IPS-15b (cell line): Measurements from ENCODE around the gene ZNF44.

Source experiments
- H3K27me3 ChIP-seq: one replicate; pipeline ENCODE4 v1.6.1; 2013; ENCODE audit warnings: low read length; ENCODE audit not compliant: control insufficient read depth, insufficient read depth
- H3K36me3 ChIP-seq: one replicate; pipeline ENCODE4 v1.6.1; 2013; ENCODE audit warnings: low read length; ENCODE audit not compliant: control insufficient read depth, insufficient read depth
- H3K4me1 ChIP-seq: one replicate; pipeline ENCODE4 v1.6.1; 2013; ENCODE audit warnings: mild to moderate bottlenecking, low read length; ENCODE audit not compliant: control insufficient read depth, insufficient read depth
- H3K4me3 ChIP-seq: one replicate; pipeline ENCODE4 v1.5.1; 2013; ENCODE audit warnings: low read depth, low read length
- H3K9ac ChIP-seq: one replicate; pipeline ENCODE4 v1.6.1; 2013; ENCODE audit warnings: low read depth, mild to moderate bottlenecking, low read length
- H3K9me3 ChIP-seq: one replicate; pipeline ENCODE4 v1.6.1; 2013; ENCODE audit warnings: mild to moderate bottlenecking, low read length; ENCODE audit not compliant: control insufficient read depth, insufficient read depth

ZNF44 gene

GRCh38 chr19:12287958-12288500 lies 6.7 kb downstream of the ZNF44 start:
- H3K4me3 ChIP-seq: no peak overlapping the region
- no peaks in the 10 kb centered on the region for H3K36me3 ChIP-seq
- no peaks in the 10 kb centered on the region for H3K27me3 ChIP-seq
- no peak overlapping the region for H3K9ac ChIP-seq
- H3K4me1 ChIP-seq: no peaks in the 10 kb centered on the region
- H3K9me3 ChIP-seq: no peaks in the 10 kb centered on the region

GRCh38 chr19:12284631-12285030 lies 10.1 kb downstream of the ZNF44 start:
- Histone ChIP-seq H3K36me3 (no peaks in the 10 kb centered on the region), H3K9ac (no peak overlapping the region), H3K4me1 (no peaks in the 10 kb centered on the region), H3K4me3 (no peak overlapping the region), H3K27me3 (no peaks in the 10 kb centered on the region), H3K9me3 (no peaks in the 10 kb centered on the region)

- no peak overlapping the region for H3K4me3 ChIP-seq
- H3K4me1 ChIP-seq: no peaks in the 10 kb centered on the region
- no peaks in the 10 kb centered on the region for H3K27me3 ChIP-seq
- no peak overlapping the region for H3K9ac ChIP-seq
- no peaks in the 10 kb centered on the region for H3K36me3 ChIP-seq
- peaks cover 2% of the 10 kb centered on the region for H3K9me3 ChIP-seq
Measured at GRCh38 chr19:12284226-12284625, 10.5 kb downstream of the ZNF44 start.

GRCh38 chr19:12278713-12279112 lies 16.0 kb downstream of the ZNF44 start:
- Histone ChIP-seq H3K27me3 (no peaks in the 10 kb centered on the region), H3K4me1 (no peaks in the 10 kb centered on the region), H3K9me3 (peaks cover 33% of the 10 kb centered on the region), H3K36me3 (peaks cover 1% of the 10 kb centered on the region), H3K4me3 (no peak overlapping the region), H3K9ac (no peak overlapping the region)

GRCh38 chr19:12272980-12273901 lies 21.4 kb downstream of the ZNF44 start:
- Histone ChIP-seq H3K36me3 (peaks cover 21% of the 10 kb centered on the region), H3K9me3 (peaks cover 50% of the 10 kb centered on the region), H3K9ac (no peak overlapping the region)

GRCh38 chr19:12272386-12272785 lies 22.3 kb downstream of the ZNF44 start:
- Histone ChIP-seq H3K27me3 (no peaks in the 10 kb centered on the region), H3K9me3 (peaks cover 45% of the 10 kb centered on the region), H3K4me1 (no peaks in the 10 kb centered on the region), H3K4me3 (no peak overlapping the region), H3K9ac (no peak overlapping the region), H3K36me3 (peaks cover 21% of the 10 kb centered on the region)

More at GRCh38 chr19:12272980-12273901, 21.4 kb downstream of the ZNF44 start:
- H3K4me3 ChIP-seq: no peak overlapping the region
- H3K4me1 ChIP-seq: no peaks in the 10 kb centered on the region
- H3K27me3 ChIP-seq: no peaks in the 10 kb centered on the region

- peaks cover 21% of the 10 kb centered on the region for H3K36me3 ChIP-seq
- no peak overlapping the region for H3K4me3 ChIP-seq
- H3K27me3 ChIP-seq: no peaks in the 10 kb centered on the region
- no peaks in the 10 kb centered on the region for H3K4me1 ChIP-seq
- no peak overlapping the region for H3K9ac ChIP-seq
- peaks cover 35% of the 10 kb centered on the region for H3K9me3 ChIP-seq
Measured at GRCh38 chr19:12270854-12271253, 23.8 kb downstream of the ZNF44 start.

- Histone ChIP-seq H3K9me3 (peaks cover 10% of the 10 kb centered on the region), H3K36me3 (peaks cover 3% of the 10 kb centered on the region), H3K27me3 (no peaks in the 10 kb centered on the region), H3K9ac (no peak overlapping the region), H3K4me1 (no peaks in the 10 kb centered on the region), H3K4me3 (no peak overlapping the region)
Measured at GRCh38 chr19:12265921-12266704, 28.6 kb downstream of the ZNF44 start.

GRCh38 chr19:12261554-12261953 lies 33.1 kb downstream of the ZNF44 start:
- H3K4me3 ChIP-seq: no peak overlapping the region
- H3K4me1 ChIP-seq: no peaks in the 10 kb centered on the region
- H3K27me3 ChIP-seq: no peaks in the 10 kb centered on the region
- H3K9me3 ChIP-seq: peaks cover 8% of the 10 kb centered on the region
- no peak overlapping the region for H3K9ac ChIP-seq
- no peaks in the 10 kb centered on the region for H3K36me3 ChIP-seq

GRCh38 chr19:12260861-12261260 lies 33.8 kb downstream of the ZNF44 start:
- no peaks in the 10 kb centered on the region for H3K27me3 ChIP-seq
- no peaks in the 10 kb centered on the region for H3K36me3 ChIP-seq
- H3K4me3 ChIP-seq: no peak overlapping the region
- no peak overlapping the region for H3K9ac ChIP-seq
- peaks cover 8% of the 10 kb centered on the region for H3K9me3 ChIP-seq
- H3K4me1 ChIP-seq: no peaks in the 10 kb centered on the region

GRCh38 chr19:12260236-12260635 lies 34.4 kb downstream of the ZNF44 start:
- H3K36me3 ChIP-seq: no peaks in the 10 kb centered on the region
- peaks cover 11% of the 10 kb centered on the region for H3K9me3 ChIP-seq
- no peaks in the 10 kb centered on the region for H3K27me3 ChIP-seq
- H3K4me1 ChIP-seq: no peaks in the 10 kb centered on the region
- no peak overlapping the region for H3K9ac ChIP-seq
- H3K4me3 ChIP-seq: no peak overlapping the region
